Left forelimb (tissue), 1 donor: ENCODE measurements around the gene BICC1.

Experiments used
- DNase-seq: peaks from one replicate; pipeline ENCODE4 v3.0.0-alpha.2; 2018; ENCODE audit warnings: low spot score

The BICC1 gene

DNA sequence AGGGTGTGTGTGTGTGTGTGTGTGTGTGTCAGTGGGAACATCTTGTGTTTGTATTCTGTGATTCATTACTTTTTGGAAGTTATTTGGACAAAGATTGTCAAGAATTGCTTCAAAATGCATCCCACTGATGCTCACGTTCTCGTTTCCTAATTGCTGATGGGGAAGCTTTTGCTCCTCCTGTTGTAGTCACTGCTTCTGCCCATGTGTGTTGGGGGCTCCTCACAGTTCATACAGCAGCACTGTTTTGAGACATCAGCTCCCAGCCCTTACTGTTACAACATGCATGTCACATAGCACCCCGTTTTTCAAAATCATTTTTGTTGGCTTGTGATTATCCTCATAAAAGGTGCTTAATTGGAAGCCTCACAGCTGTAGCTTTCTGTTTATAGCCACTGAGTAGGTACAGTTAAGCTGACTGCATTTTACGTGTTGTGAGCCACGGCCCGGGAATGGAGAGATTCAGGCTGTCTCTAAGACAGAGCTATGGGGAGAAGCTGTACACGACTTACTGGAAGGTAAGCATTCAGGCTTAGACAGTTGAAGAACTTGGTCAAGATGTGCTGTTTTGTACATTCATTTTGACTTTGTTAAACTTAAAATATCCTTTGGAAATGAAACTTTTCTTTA lies 87.4 kb downstream of the BICC1 start:
- DNase-seq: no peak

DNA sequence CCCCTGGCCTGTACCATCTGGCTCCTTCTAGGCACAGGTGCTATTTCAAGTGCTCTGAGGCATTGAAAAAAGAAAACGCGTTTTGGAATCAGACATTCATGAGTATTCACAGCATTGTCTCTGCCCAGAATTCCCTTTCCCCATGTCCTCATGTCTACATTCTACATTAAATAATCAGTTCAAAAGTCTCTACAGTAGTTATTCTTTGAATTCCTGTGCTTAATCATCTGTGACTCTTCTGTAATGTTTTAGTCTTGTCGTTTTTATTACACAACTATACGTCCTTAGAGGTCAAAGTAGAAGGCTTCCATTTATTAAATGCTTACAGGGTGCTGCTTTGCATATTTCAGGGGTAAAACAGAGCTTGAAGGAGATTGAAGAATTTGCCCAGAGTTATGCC lies 95.7 kb downstream of the BICC1 start:
- DNase-seq: no peak

DNA sequence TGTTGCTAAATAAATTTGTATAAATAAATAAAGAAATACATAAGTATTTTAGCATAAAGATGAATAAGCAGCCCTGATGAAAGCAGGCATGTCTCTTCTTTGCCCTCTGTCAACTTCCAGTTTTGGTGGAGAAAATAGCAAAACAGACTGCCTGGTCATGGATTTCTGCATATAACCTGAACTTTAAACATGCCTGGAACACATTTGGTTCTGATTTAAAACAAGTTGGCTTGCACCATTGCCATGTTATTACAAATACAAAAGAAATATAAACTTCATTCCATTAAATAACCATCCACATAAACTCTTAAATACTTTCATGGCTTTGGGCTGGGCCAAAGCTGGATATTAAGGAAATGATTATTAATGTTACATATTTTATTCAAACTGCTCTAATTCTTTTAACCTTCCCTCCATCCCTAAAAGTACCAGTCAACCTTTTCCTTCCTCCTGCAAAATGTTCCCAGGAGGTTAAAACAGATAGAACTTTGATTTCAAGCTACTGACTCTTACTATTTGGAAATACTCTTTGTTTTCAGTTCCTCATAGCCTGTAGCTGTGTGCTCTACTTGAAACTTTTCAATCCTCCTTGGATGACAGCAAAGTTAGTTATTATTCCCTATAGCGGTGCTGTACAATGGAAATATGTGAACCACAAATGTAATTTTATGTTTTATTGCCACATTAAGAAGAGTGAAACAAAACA lies 96.3 kb downstream of the BICC1 start:
- no peak for DNase-seq

- no peak for DNase-seq
These were observed 97.0 kb downstream of the BICC1 start for GRCh38 chr10:58609532-58610150.

GRCh38 chr10:58615237-58615935 lies 102.7 kb downstream of the BICC1 start:
- DNase-seq: no peak

DNA sequence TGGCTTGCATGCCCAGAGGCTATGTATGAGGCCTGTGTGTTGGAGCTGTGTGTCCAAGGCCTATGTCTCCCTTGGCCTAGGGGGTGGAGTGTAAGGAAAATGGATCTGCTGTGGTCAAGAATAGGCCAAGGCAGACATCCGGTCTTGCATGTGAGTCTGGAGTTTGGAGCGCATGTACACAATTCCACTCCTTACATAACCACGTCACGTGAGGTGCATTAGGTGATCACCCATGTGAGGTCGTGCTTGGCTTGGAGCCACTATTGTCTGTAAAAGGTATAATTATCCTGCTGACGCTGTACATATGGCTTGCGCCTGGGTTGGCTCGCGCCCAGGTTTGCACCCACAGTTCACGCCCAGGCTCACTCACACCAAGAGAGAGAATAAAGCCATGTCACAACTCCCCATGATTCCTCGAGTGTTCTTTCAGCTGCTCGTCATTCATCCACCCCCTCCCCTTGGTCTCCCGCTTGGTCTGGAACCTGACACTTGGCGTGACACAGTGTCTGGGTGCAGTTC lies 105.5 kb downstream of the BICC1 start:
- DNase-seq: no peak

GRCh38 chr10:58621379-58622077 lies 108.9 kb downstream of the BICC1 start:
- no peak for DNase-seq

DNA sequence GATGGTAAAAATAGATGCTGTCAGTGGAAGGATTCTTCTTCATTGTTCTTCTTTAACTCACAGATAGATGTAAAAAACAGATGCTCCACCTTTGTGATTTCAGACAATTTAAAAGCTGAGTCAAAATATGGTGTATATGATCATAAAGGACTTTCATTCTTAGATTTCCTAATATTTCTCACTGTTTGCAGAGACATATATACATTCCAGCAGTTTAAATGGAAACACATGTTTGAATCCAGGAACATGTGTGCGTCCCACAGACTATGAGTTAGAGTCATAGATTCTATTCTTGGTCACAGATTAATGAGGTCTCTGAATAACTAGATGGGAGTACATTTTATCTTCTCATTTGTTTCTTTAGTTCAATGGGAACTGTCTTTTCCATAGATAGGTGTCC lies 109.6 kb downstream of the BICC1 start:
- no peak for DNase-seq

GRCh38 chr10:58625070-58625469 lies 112.4 kb downstream of the BICC1 start:
- DNase-seq: no peak

GRCh38 chr10:58627392-58627791 lies 114.7 kb downstream of the BICC1 start:
- no peak for DNase-seq

- no peak for DNase-seq
These were observed 119.0 kb downstream of the BICC1 start for GRCh38 chr10:58631715-58632114.

DNA sequence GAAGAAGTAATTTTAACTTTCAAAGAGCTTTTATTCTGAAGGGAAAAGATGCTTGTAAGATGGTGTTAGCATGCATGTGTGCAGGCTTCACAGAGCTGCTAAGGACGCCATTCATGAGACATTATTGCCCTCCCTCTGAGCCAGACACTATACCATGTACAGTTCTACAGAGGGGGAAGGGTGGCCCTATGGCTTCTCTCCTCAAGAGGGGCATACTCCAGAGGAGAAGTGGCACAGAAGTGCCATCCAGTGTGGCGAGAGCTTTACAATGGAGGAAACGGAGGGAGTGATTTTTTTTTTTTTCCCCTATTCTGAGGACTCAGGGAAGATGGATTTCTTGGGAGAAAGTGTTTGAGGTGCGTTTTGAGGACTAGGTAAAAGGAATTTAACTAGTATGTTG lies 119.5 kb downstream of the BICC1 start:
- no peak for DNase-seq

- DNase-seq: no peak
These were observed 124.7 kb downstream of the BICC1 start for GRCh38 chr10:58637352-58637751.

- DNase-seq: no peak
These were observed 125.7 kb downstream of the BICC1 start for GRCh38 chr10:58638388-58638787.

- DNase-seq: no peak
These were observed 128.4 kb downstream of the BICC1 start for GRCh38 chr10:58641095-58641531.

GRCh38 chr10:58641708-58642107 lies 129.0 kb downstream of the BICC1 start:
- no peak for DNase-seq

- no peak for DNase-seq
These were observed 129.6 kb downstream of the BICC1 start for GRCh38 chr10:58642283-58642682.

DNA sequence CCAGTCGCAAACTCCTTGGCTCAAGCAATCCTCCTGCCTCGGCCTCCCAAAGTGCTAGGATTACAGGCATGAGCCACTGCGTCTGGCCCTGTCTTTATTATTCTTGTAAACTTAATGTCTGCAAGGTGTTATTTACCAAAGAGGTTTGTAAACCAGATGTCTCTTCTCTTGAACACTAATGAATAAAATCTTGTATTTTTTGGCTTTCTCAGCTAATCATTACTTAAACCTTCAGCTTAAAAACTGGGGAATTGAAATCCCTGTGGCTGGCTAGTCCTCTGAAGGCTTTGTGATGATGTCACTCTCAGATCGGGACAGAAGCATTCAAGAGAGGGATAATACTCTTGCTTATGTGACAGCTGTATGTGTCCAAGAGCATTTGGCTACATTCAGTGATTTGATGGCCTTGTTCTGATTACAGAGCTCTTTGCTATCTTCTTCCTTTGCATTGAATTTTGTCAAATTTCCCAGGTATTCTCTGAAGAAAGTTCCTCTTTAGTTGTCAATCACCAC lies 130.3 kb downstream of the BICC1 start:
- DNase-seq: no peak

DNA sequence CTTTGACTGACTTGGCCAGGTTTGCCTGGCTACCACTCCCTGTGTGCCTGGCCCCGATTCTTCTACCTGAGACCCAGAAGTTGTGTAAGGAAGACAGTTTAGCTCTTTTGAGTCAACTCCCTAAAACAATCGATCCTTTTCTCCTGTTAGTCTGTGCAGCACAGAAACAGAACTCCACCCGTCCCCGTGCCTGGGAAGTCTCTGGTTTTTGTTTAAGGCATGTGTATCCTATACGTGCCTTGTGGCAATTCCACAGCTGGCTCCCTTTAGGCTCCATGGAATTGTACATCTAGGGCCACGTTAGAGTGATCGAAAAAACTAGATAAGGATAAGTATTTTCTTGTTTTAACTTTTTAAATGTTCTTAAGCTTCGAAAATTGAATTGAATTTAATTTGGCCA lies 131.6 kb downstream of the BICC1 start:
- no peak for DNase-seq

DNA sequence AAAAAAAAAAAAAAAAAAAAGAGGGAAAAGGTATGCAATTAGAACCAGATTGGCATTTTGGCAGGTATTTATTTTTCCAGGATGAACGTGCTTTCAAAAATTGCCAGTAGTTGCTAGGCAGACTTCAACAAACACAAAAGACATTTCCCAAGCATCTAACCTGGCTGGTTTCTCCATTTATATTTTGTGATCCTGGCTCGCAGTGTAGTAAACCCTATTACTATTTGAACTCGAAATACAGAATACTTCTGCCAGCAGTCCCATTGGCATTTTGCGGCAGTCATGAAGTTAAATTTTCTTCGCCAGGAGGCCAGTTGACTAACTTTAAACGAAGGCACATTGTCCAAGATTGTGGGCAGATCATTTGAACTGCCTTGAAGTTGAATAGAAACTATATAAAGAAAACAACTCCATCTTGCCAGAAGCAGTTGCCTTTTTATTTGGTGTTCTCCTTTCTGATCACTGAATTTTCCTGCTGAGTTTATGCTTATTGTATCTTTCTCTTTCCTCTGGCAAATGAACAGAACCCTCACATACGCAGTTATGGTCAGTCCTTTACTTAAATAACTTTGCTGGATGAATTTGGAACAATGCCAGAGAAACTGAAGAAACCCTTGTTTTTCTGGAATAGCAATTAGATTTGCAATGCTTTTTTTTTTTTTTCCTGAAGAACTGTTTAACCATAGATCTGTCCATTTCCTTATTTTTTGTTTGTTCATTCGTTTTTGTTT lies 132.9 kb downstream of the BICC1 start:
- no peak for DNase-seq
